ENCODE results near the gene SEMA5A.

DNA sequence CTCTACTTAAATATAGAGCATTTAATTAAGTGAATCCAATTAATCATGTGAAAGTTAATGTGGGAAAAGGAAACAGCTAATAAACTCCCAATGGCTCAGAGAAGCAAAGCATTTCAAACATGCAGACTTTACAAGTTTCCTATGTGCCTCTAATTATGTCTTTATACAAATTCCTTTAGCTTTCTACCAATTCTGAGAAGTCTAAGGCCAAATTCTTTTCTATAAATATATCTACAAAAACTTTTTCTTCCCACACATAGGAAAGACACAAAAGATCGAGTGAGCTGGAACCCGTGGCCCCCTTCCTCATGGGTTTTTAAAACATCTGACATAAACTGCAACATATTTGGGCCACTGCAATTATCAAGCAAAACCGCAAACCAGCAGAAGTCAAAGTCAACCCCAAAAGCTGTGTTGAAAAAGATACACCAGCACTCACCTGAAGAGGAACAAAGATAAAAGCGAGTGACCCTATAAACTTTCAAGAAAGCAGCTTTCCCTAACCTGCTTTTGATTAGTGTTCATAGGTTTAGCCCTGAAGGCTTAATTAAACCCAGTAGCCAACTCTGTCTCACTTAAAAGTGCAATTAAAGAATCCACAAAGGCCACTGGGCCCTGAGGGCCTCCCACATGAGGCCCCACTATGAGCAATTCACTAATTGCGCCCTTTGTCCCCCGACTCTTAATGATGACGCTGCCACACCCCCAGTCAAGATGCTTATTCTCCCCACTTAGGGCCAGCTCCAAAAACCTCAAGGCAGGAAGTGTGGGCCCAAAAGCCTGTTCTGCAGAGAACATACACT lies 12.1 kb downstream of the SEMA5A start:
- TF ChIP-seq, protein P1, sequence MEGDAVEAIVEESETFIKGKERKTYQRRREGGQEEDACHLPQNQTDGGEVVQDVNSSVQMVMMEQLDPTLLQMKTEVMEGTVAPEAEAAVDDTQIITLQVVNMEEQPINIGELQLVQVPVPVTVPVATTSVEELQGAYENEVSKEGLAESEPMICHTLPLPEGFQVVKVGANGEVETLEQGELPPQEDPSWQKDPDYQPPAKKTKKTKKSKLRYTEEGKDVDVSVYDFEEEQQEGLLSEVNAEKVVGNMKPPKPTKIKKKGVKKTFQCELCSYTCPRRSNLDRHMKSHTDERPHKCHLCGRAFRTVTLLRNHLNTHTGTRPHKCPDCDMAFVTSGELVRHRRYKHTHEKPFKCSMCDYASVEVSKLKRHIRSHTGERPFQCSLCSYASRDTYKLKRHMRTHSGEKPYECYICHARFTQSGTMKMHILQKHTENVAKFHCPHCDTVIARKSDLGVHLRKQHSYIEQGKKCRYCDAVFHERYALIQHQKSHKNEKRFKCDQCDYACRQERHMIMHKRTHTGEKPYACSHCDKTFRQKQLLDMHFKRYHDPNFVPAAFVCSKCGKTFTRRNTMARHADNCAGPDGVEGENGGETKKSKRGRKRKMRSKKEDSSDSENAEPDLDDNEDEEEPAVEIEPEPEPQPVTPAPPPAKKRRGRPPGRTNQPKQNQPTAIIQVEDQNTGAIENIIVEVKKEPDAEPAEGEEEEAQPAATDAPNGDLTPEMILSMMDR (IDR thresholded peaks at IDR 0.05; ENCODE audit: low read length) = no peak
- TF ChIP-seq EZH2 (optimal IDR thresholded peaks at IDR 0.05; ENCODE audit: low read depth, low read length) = no peak

All from MM.1S (cell line).